Measurements from ENCODE around the gene MAP7D3. TPM values are rescaled to one million over a fixed set of nuclear protein-coding genes. Genes with fewer than 3 reads are reported as not detected.
A peak's percentile ranks its signal among the peaks of the same experiment; 100 is the strongest.
"Not testable (repeated sequence)": the region's sequence is repeated elsewhere in the genome, so short reads cannot be mapped to it uniquely, and the experiment has no call there.

Gene MAP7D3
- total RNA-seq, 1 experiment from 2014 or later, result 38.8 TPM

GRCh38 chrX:136255541-136255940 lies 4.3 kb upstream of the MAP7D3 start:
- DNase-seq (ENCODE audit: low read depth), result no peak

GRCh38 chrX:136250191-136251040 lies 784 bp downstream of the MAP7D3 start:
- peak; percentile 55 for DNase-seq (ENCODE audit: low read depth)

GRCh38 chrX:136246201-136246600 lies 5.0 kb downstream of the MAP7D3 start:
- no peak for DNase-seq (ENCODE audit: low read depth)

GRCh38 chrX:136237849-136238248 lies 13.4 kb downstream of the MAP7D3 start:
- DNase-seq (ENCODE audit: low read depth), result not testable (repeated sequence)

- no peak for DNase-seq (ENCODE audit: low read depth)
These were observed 14.1 kb downstream of the MAP7D3 start for GRCh38 chrX:136237074-136237473.

- DNase-seq (ENCODE audit: low read depth), result no peak
These were observed 22.4 kb downstream of the MAP7D3 start for GRCh38 chrX:136228839-136229207.

GRCh38 chrX:136227948-136228838 lies 23.0 kb downstream of the MAP7D3 start:
- DNase-seq (ENCODE audit: low read depth), result peak; percentile 73

- DNase-seq (ENCODE audit: low read depth), result no peak
These were observed 24.1 kb downstream of the MAP7D3 start for GRCh38 chrX:136227074-136227473.

- peak; percentile 49 for DNase-seq (ENCODE audit: low read depth)
These were observed 29.2 kb downstream of the MAP7D3 start for GRCh38 chrX:136221851-136222513.

GRCh38 chrX:136220951-136221350 lies 30.2 kb downstream of the MAP7D3 start:
- DNase-seq (ENCODE audit: low read depth), result peak; percentile 64

- DNase-seq (ENCODE audit: low read depth), result peak; percentile 62
These were observed 30.7 kb downstream of the MAP7D3 start for GRCh38 chrX:136220540-136220939.

- peak; percentile 58 for DNase-seq (ENCODE audit: low read depth)
These were observed 31.3 kb downstream of the MAP7D3 start for GRCh38 chrX:136219893-136220292.

- DNase-seq (ENCODE audit: low read depth), result peak; percentile 88
These were observed 35.6 kb downstream of the MAP7D3 start for GRCh38 chrX:136215559-136215958.

GRCh38 chrX:136214551-136214950 lies 36.6 kb downstream of the MAP7D3 start:
- peak; percentile 99 for DNase-seq (ENCODE audit: low read depth)

- DNase-seq (ENCODE audit: low read depth), result peak; percentile 31
These were observed 38.6 kb downstream of the MAP7D3 start for GRCh38 chrX:136212557-136213111.

- peak; percentile 56 for DNase-seq (ENCODE audit: low read depth)
These were observed 39.2 kb downstream of the MAP7D3 start for GRCh38 chrX:136211766-136212556.

- peak; percentile 12 for DNase-seq (ENCODE audit: low read depth)
These were observed 40.4 kb downstream of the MAP7D3 start for GRCh38 chrX:136210806-136211205.

- peak; percentile 4 for DNase-seq (ENCODE audit: low read depth)
These were observed 41.0 kb downstream of the MAP7D3 start for GRCh38 chrX:136210243-136210642.

GRCh38 chrX:136209751-136210150 lies 41.4 kb downstream of the MAP7D3 start:
- DNase-seq (ENCODE audit: low read depth), result no peak

GRCh38 chrX:136209016-136209738 lies 42.0 kb downstream of the MAP7D3 start:
- DNase-seq (ENCODE audit: low read depth), result peak; percentile 53

Measured in M059J (cell line).